Keratinocyte (primary cell): ENCODE results near the gene AVPR2.

Experiments
- EZH2 ChIP-seq: IDR thresholded peaks from one replicate; pipeline ENCODE4 v1.6.1; 2012; ENCODE audit warnings: inconsistent platforms, mild to moderate bottlenecking, low read length, moderate library complexity
- TF ChIP-seq, protein P1 (sequence below), 3 experiments: IDR thresholded peaks in 1 of 3; conservative IDR thresholded peaks in 1 of 3; optimal IDR thresholded peaks in 1 of 3; 2 replicates in 2 of 3; 3 replicates in 1 of 3; pipeline versions ENCODE3 to v1.5.1; 2011; ENCODE audit warnings: low read length in 3 of 3, mild to moderate bottlenecking in 3 of 3, moderate library complexity in 2 of 3, control low read depth in 1 of 3, inconsistent platforms in 1 of 3; ENCODE audit not compliant: insufficient read depth in 2 of 3; ENCODE audit errors: extremely low read depth in 1 of 3

DNA sequence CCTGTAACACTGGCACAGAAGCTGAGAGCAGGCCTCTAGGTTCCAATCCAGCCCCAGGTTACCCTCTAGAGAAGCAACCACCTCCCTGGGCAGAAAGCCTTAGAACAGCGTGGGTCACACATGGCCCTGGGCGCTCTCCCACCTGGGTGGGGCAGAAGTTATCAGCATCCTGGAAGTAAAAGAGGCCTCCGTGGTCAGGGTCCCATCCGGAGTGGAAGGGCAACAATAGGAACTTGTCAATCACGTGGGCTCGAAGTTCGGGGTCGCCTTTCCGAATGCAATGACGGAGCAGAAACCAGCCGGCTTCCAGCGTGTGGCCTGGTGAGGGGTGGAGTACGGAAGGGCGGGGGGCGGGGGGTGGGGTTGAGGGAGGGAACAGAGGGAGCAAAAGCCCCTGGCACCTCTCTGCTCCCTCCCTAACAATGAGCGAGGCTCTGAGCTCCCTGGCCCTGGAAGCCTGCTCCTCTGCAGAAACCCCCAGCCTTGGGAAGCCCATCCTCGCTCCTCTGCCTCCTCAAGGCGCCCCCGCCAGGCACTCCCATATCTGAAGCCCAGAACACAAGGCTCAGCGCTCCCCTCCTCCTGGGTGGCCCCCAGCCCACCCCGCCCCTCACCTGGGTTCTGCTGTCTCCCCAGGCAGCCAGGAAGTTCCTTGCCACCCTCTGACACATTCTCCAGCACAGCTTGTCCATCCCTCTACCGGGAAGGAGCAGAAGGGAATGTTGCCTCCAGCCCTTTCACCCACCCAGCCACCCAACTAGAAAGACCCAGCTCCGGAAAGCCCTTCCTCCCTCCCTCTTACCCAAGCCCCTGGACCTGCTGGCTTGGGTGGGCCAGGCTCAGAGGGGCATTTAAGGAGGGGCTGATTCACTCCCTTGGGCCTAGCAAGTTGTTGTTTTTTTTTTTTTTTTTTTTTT is 37.1 kb downstream of the AVPR2 start:
- TF ChIP-seq, protein P1, sequence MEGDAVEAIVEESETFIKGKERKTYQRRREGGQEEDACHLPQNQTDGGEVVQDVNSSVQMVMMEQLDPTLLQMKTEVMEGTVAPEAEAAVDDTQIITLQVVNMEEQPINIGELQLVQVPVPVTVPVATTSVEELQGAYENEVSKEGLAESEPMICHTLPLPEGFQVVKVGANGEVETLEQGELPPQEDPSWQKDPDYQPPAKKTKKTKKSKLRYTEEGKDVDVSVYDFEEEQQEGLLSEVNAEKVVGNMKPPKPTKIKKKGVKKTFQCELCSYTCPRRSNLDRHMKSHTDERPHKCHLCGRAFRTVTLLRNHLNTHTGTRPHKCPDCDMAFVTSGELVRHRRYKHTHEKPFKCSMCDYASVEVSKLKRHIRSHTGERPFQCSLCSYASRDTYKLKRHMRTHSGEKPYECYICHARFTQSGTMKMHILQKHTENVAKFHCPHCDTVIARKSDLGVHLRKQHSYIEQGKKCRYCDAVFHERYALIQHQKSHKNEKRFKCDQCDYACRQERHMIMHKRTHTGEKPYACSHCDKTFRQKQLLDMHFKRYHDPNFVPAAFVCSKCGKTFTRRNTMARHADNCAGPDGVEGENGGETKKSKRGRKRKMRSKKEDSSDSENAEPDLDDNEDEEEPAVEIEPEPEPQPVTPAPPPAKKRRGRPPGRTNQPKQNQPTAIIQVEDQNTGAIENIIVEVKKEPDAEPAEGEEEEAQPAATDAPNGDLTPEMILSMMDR (optimal IDR thresholded peaks at IDR 0.05 in 1 of 3, IDR thresholded peaks at IDR 0.05 in 1 of 3, conservative IDR thresholded peaks at IDR 0.05 in 1 of 3; ENCODE audit: extremely low read depth in 1 of 3, insufficient read depth in 2 of 3, low read length in 3 of 3), result no peak
- no peak for TF ChIP-seq EZH2
